ENCODE data around the gene MXRA7. TPM values are rescaled to one million over a fixed set of nuclear protein-coding genes. Genes with fewer than 3 reads are reported as not detected.

Gene MXRA7
- total RNA-seq, 4 donors from 2014 or later = 44.5 to 67.8 (median 56.9) TPM

- H3K4me1 ChIP-seq = peaks cover 11% of the 10 kb centered on the region
- DNase-seq (ENCODE audit: low spot score in 2 of 2) = peak in 1 of 2 donors; percentile 0
- 63% methylated on average over 5 of the region's 5 CpGs for WGBS
- no peaks in the 10 kb centered on the region for H3K36me3 ChIP-seq
- H3K9me3 ChIP-seq = no peaks in the 10 kb centered on the region
- H3K27me3 ChIP-seq = no peaks in the 10 kb centered on the region
- TF ChIP-seq EP300 (IDR thresholded peaks at IDR 0.05) (no peak), POLR2A (IDR thresholded peaks at IDR 0.05) (no peak), POLR2AphosphoS5 (IDR thresholded peaks at IDR 0.05) (no peak), CTCF (IDR thresholded peaks at IDR 0.05) (no peak)
- H3K4me3 ChIP-seq = no peak overlapping the region
- no peak overlapping the region for H3K27ac ChIP-seq
Observed at GRCh38 chr17:76645481-76645880, 65.3 kb downstream of the MXRA7 start.

- 86% methylated on average over 8 of the region's 8 CpGs for WGBS
- H3K27ac ChIP-seq = no peak overlapping the region
- H3K27me3 ChIP-seq = no peaks in the 10 kb centered on the region
- TF ChIP-seq EP300 (IDR thresholded peaks at IDR 0.05) (no peak), POLR2A (IDR thresholded peaks at IDR 0.05) (no peak), POLR2AphosphoS5 (IDR thresholded peaks at IDR 0.05) (no peak), CTCF (IDR thresholded peaks at IDR 0.05) (no peak)
- H3K9me3 ChIP-seq = no peaks in the 10 kb centered on the region
- no peaks in the 10 kb centered on the region for H3K36me3 ChIP-seq
- H3K4me3 ChIP-seq = no peak overlapping the region
- peaks cover 11% of the 10 kb centered on the region for H3K4me1 ChIP-seq
- DNase-seq (ENCODE audit: low spot score in 2 of 2) = no peak
Observed at GRCh38 chr17:76644995-76645394, 65.8 kb downstream of the MXRA7 start.

- no peak within 1 kb of the TSS for H3K4me3 ChIP-seq
- 52% methylated on average over 7 of the region's 7 CpGs for WGBS
- H3K36me3 ChIP-seq = no peaks in the 10 kb centered on the region
- peak within 1 kb of the TSS; percentile 34 for H3K27ac ChIP-seq
- TF ChIP-seq CTCF (IDR thresholded peaks at IDR 0.05) = no peak
- TF ChIP-seq POLR2A (IDR thresholded peaks at IDR 0.05) = no peak
- no peak for TF ChIP-seq POLR2AphosphoS5 (IDR thresholded peaks at IDR 0.05)
- peaks cover 11% of the 10 kb centered on the region for H3K4me1 ChIP-seq
- no peaks in the 10 kb centered on the region for H3K9me3 ChIP-seq
- DNase-seq (ENCODE audit: low spot score in 2 of 2) = peak in 1 of 2 donors; percentile 43
- H3K27me3 ChIP-seq = no peaks in the 10 kb centered on the region
Observed at GRCh38 chr17:76643553-76644148, 67.1 kb downstream of the MXRA7 start, which contains the start of gene ST6GALNAC1. Gene ST6GALNAC1 (minus strand): TSS chr17:76643757. CDS start chr17:76643638, 119 bp downstream.

- TF ChIP-seq POLR2A (IDR thresholded peaks at IDR 0.05) (no peak), POLR2AphosphoS5 (IDR thresholded peaks at IDR 0.05) (no peak), EP300 (IDR thresholded peaks at IDR 0.05) (no peak), CTCF (IDR thresholded peaks at IDR 0.05) (no peak)
- no peaks in the 10 kb centered on the region for H3K9me3 ChIP-seq
- H3K27ac ChIP-seq = no peak overlapping the region
- H3K4me3 ChIP-seq = no peak overlapping the region
- peaks cover 11% of the 10 kb centered on the region for H3K4me1 ChIP-seq
- DNase-seq (ENCODE audit: low spot score in 2 of 2) = peak in 1 of 2 donors; percentile 3
- H3K36me3 ChIP-seq = no peaks in the 10 kb centered on the region
- H3K27me3 ChIP-seq = no peaks in the 10 kb centered on the region
- 82% methylated on average over 6 of the region's 6 CpGs for WGBS
Observed at GRCh38 chr17:76642994-76643393, 67.8 kb downstream of the MXRA7 start.

- WGBS = 88% methylated on average over 5 of the region's 5 CpGs
- no peak for DNase-seq (ENCODE audit: low spot score in 2 of 2)
- no peak overlapping the region for H3K27ac ChIP-seq
- H3K9me3 ChIP-seq = no peaks in the 10 kb centered on the region
- no peaks in the 10 kb centered on the region for H3K27me3 ChIP-seq
- H3K36me3 ChIP-seq = no peaks in the 10 kb centered on the region
- H3K4me3 ChIP-seq = no peak overlapping the region
- peaks cover 11% of the 10 kb centered on the region for H3K4me1 ChIP-seq
- no peak for TF ChIP-seq POLR2AphosphoS5 (IDR thresholded peaks at IDR 0.05)
- TF ChIP-seq CTCF (IDR thresholded peaks at IDR 0.05) = no peak
- TF ChIP-seq EP300 (IDR thresholded peaks at IDR 0.05) = no peak
- TF ChIP-seq POLR2A (IDR thresholded peaks at IDR 0.05) = no peak
Observed at GRCh38 chr17:76642032-76642561, 68.7 kb downstream of the MXRA7 start.
